DOHH2 (cell line): Measurements from ENCODE around the gene P2RY11.
A peak's percentile ranks its signal among the peaks of the same experiment; 100 is the strongest.

ENCODE experiments used
- H3F3A ChIP-seq: fragments of 200-600 bp; sonication (generic), shearing (Covaris generic); 2 replicates; pipeline ENCODE4 v1.6.0; 2016; ENCODE audit warnings: antibody characterized with exemption, mild to moderate bottlenecking; ENCODE audit not compliant: control insufficient read depth, insufficient read depth
- H3K27ac ChIP-seq: fragments of 200-600 bp; sonication (generic); 2 replicates; pipeline ENCODE4 v1.5.1; 2014; ENCODE audit warnings: low read depth, mild to moderate bottlenecking, low read length, moderate library complexity
- H3K27me3 ChIP-seq: fragments of 200-600 bp; sonication (generic); 2 replicates; pipeline ENCODE4 v1.6.1; 2014; ENCODE audit warnings: mild to moderate bottlenecking, low read length, mixed read lengths; ENCODE audit not compliant: control insufficient read depth
- H3K36me3 ChIP-seq: fragments of 200-600 bp; sonication (generic); 2 replicates; pipeline ENCODE4 v1.6.1; 2014; ENCODE audit warnings: mild to moderate bottlenecking, low read length, moderate library complexity, mixed read lengths; ENCODE audit not compliant: control insufficient read depth
- H3K4me1 ChIP-seq: fragments of 200-600 bp; sonication (generic); 2 replicates; pipeline ENCODE4 v1.6.1; 2014; ENCODE audit warnings: mild to moderate bottlenecking, low read length, mixed read lengths; ENCODE audit not compliant: control insufficient read depth
- H3K4me2 ChIP-seq: fragments of 200-600 bp; sonication (generic); 2 replicates; pipeline ENCODE4 v1.6.0; 2014; ENCODE audit warnings: mild to moderate bottlenecking, low read length, moderate library complexity
- H3K4me3 ChIP-seq: fragments of 200-600 bp; sonication (generic); 2 replicates; pipeline ENCODE4 v1.5.1; 2014; ENCODE audit warnings: mild to moderate bottlenecking, low read length, mixed read lengths
- H3K79me2 ChIP-seq: fragments of 200-600 bp; sonication (generic); 2 replicates; pipeline ENCODE4 v1.6.1; 2014; ENCODE audit warnings: mild to moderate bottlenecking, low read length, mixed read lengths; ENCODE audit not compliant: control insufficient read depth
- H3K9me2 ChIP-seq: fragments of 200-600 bp; sonication (generic); replicated peaks from 2 replicates; pipeline ENCODE4 v1.6.1; 2014; ENCODE audit warnings: mild to moderate bottlenecking, low read length, mixed read lengths; ENCODE audit not compliant: control insufficient read depth
- H3K9me3 ChIP-seq: fragments of 200-600 bp; sonication (generic); 2 replicates; pipeline ENCODE4 v1.6.1; 2014; ENCODE audit warnings: antibody characterized with exemption, low read length, mixed read lengths; ENCODE audit not compliant: control insufficient read depth, insufficient read depth
- H4K20me1 ChIP-seq: fragments of 200-600 bp; sonication (generic); 2 replicates; pipeline ENCODE4 v1.6.0; 2014; ENCODE audit warnings: low read depth, mild to moderate bottlenecking, antibody characterized with exemption, low read length, moderate library complexity; ENCODE audit not compliant: control insufficient read depth, insufficient read depth
- CTCF ChIP-seq: fragments of 200-600 bp; sonication (generic); IDR thresholded peaks from one replicate; pipeline ENCODE4 v1.5.1; 2014; ENCODE audit warnings: antibody characterized with exemption, mild to moderate bottlenecking, low read depth, low read length; ENCODE audit not compliant: poor library complexity, severe bottlenecking
- EZH2phosphoT487 ChIP-seq: fragments of 200-600 bp; sonication (generic); IDR thresholded peaks from 2 replicates; pipeline ENCODE4 v1.6.1; 2017; ENCODE audit warnings: borderline replicate concordance, mild to moderate bottlenecking, antibody characterized with exemption, low read length, moderate library complexity, mixed read lengths

The P2RY11 gene

GRCh38 chr19:10116085-10116865 lies 4.8 kb downstream of the P2RY11 start:
- TF ChIP-seq CTCF (no peak), EZH2phosphoT487 (no peak)
- Histone ChIP-seq H3K4me3 (no peak overlapping the region), H3K36me3 (peaks cover 68% of the 10 kb centered on the region), H3K4me2 (no peak overlapping the region), H4K20me1 (peaks cover 6% of the 10 kb centered on the region), H3K79me2 (peaks cover 24% of the 10 kb centered on the region), H3F3A (peaks cover 24% of the 10 kb centered on the region), H3K9me2 (no peaks in the 10 kb centered on the region), H3K27me3 (no peaks in the 10 kb centered on the region), H3K4me1 (peaks cover 32% of the 10 kb centered on the region), H3K9me3 (no peaks in the 10 kb centered on the region), H3K27ac (no peak overlapping the region)

- H3F3A ChIP-seq: peaks cover 21% of the 10 kb centered on the region
- no peaks in the 10 kb centered on the region for H3K9me2 ChIP-seq
- no peaks in the 10 kb centered on the region for H3K9me3 ChIP-seq
- peaks cover 6% of the 10 kb centered on the region for H4K20me1 ChIP-seq
- H3K4me3 ChIP-seq: no peak overlapping the region
- no peak overlapping the region for H3K4me2 ChIP-seq
- peaks cover 25% of the 10 kb centered on the region for H3K4me1 ChIP-seq
- peaks cover 24% of the 10 kb centered on the region for H3K79me2 ChIP-seq
- H3K27ac ChIP-seq: no peak overlapping the region
- H3K27me3 ChIP-seq: no peaks in the 10 kb centered on the region
- peaks cover 62% of the 10 kb centered on the region for H3K36me3 ChIP-seq
- TF ChIP-seq CTCF: no peak
- TF ChIP-seq EZH2phosphoT487: no peak
Measured at GRCh38 chr19:10116866-10117616, 5.5 kb downstream of the P2RY11 start.

- Histone ChIP-seq H3K4me2 (peak overlapping the region; percentile 86), H4K20me1 (peaks cover 6% of the 10 kb centered on the region), H3K27ac (peak overlapping the region; percentile 53), H3K4me3 (peak overlapping the region; percentile 95), H3K9me3 (no peaks in the 10 kb centered on the region), H3K79me2 (peaks cover 24% of the 10 kb centered on the region), H3K4me1 (peaks cover 23% of the 10 kb centered on the region), H3K9me2 (no peaks in the 10 kb centered on the region), H3K27me3 (no peaks in the 10 kb centered on the region), H3F3A (peaks cover 24% of the 10 kb centered on the region), H3K36me3 (peaks cover 54% of the 10 kb centered on the region)
- TF ChIP-seq CTCF (no peak), EZH2phosphoT487 (no peak)
Measured at GRCh38 chr19:10118960-10119359, 7.5 kb downstream of the P2RY11 start.
